ENCODE measurements around the gene RNF125.

The RNF125 gene

GRCh38 chr18:32112826-32113225, 94.2 kb downstream of the RNF125 start:
- H3K9me3 ChIP-seq (ENCODE audit: control insufficient read depth, insufficient read depth, low read depth, low read length): no peaks in the 10 kb centered on the region
- no peak overlapping the region for H3K27ac ChIP-seq (ENCODE audit: extremely low read depth, low read depth, low read length)
- ChIA-PET CTCF (no interaction called here), POLR2A (no interaction called here)
- H3K4me3 ChIP-seq (ENCODE audit: low read depth, low read length): no peak overlapping the region
- peaks cover 28 to 65% of the 10 kb centered on the region in 2 experiments for H3K36me3 ChIP-seq (ENCODE audit: control insufficient read depth in 2 of 2, insufficient read depth in 1 of 2, low read length in 2 of 2)
- no peak for TF ChIP-seq ZNF133 (tag by site-specific recombination; IDR thresholded peaks at IDR 0.05)
- TF ChIP-seq ZNF140 (tag by site-specific recombination; IDR thresholded peaks at IDR 0.05): no peak
- H3K4me1 ChIP-seq (ENCODE audit: control insufficient read depth, insufficient read depth, low read length): no peaks in the 10 kb centered on the region

- ChIA-PET CTCF (no interaction called here), POLR2A (interaction anchor here (1.1 kb wide), 1 partner anchor 8 kb away, joined by 3 read pairs; no protein-coding TSS in a partner anchor)
These were observed 95.8 kb downstream of the RNF125 start for GRCh38 chr18:32114293-32114942.

More at GRCh38 chr18:32114293-32114942, 95.8 kb downstream of the RNF125 start:
- Histone ChIP-seq H3K27ac (ENCODE audit: extremely low read depth, low read depth, low read length) (no peak overlapping the region), H3K36me3 (ENCODE audit: control insufficient read depth in 2 of 2, insufficient read depth in 1 of 2, low read length in 2 of 2) (peaks cover 40 to 73% of the 10 kb centered on the region in 2 experiments), H3K4me1 (ENCODE audit: control insufficient read depth, insufficient read depth, low read length) (no peaks in the 10 kb centered on the region), H3K9me3 (ENCODE audit: control insufficient read depth, insufficient read depth, low read depth, low read length) (no peaks in the 10 kb centered on the region), H3K4me3 (ENCODE audit: low read depth, low read length) (no peak overlapping the region)
- no peak for TF ChIP-seq ZNF626 (tag by site-specific recombination; IDR thresholded peaks at IDR 0.05)
- TF ChIP-seq ZNF701 (tag by site-specific recombination; IDR thresholded peaks at IDR 0.05): no peak
- TF ChIP-seq ZNF585B (tag by site-specific recombination; IDR thresholded peaks at IDR 0.05): no peak
- TF ChIP-seq ZNF777 (tag by site-specific recombination; IDR thresholded peaks at IDR 0.05; ENCODE audit: borderline replicate concordance): no peak
- TF ChIP-seq ZBTB26 (tag by site-specific recombination; optimal IDR thresholded peaks at IDR 0.05): no peak
- no peak for TF ChIP-seq ZNF623 (tag by site-specific recombination; IDR thresholded peaks at IDR 0.05)
- TF ChIP-seq INSM2 (tag by site-specific recombination; IDR thresholded peaks at IDR 0.05): no peak
- TF ChIP-seq HOXC10 (CRISPR knock-in tag; IDR thresholded peaks at IDR 0.05): no peak
- TF ChIP-seq SALL2 (tag by site-specific recombination; IDR thresholded peaks at IDR 0.05; ENCODE audit: borderline replicate concordance): no peak
- no peak for TF ChIP-seq OSR2 (tag by site-specific recombination; IDR thresholded peaks at IDR 0.05)
- TF ChIP-seq TSHZ1 (tag by site-specific recombination; IDR thresholded peaks at IDR 0.05; ENCODE audit: borderline replicate concordance): no peak
- TF ChIP-seq KLF1 (tag by site-specific recombination; IDR thresholded peaks at IDR 0.05): no peak
- TF ChIP-seq WT1 (tag by site-specific recombination; IDR thresholded peaks at IDR 0.05): no peak
- TF ChIP-seq ZNF398 (tag by site-specific recombination; IDR thresholded peaks at IDR 0.05): no peak

Data from HEK293 (cell line).